ENCODE measurements around the gene TMEM94. TPM values are rescaled to one million over a fixed set of nuclear protein-coding genes. Genes with fewer than 3 reads are reported as not detected.

The TMEM94 gene
- total and polyA plus RNA-seq, 2 of the 8 experiments (the other 6 are each of a cell fraction or from before 2014, with no cell fraction given), result 54.8 to 69.9 TPM

- H4K8ac ChIP-seq (ENCODE audit: extremely low read depth, insufficient read depth, low read length), result peak overlapping the region; percentile 35; the same call in 1 of the 2 replicates
- H3K79me1 ChIP-seq (ENCODE audit: low read depth, low read length), result peaks cover 4% of the 10 kb centered on the region; the same call in 1 of the 2 replicates
- H3K4me1 ChIP-seq (replicated peaks in 1 of 4; ENCODE audit: control insufficient read depth in 3 of 4, insufficient read depth in 4 of 4, low read length in 3 of 4), result no peaks in the 10 kb centered on the region
- no peak overlapping the region for H4K91ac ChIP-seq (replicated peaks; ENCODE audit: insufficient read length, low read length)
- H3K36me3 ChIP-seq (ENCODE audit: control insufficient read depth in 2 of 4, insufficient read depth in 4 of 4, low read length in 3 of 4), result peaks cover 0 to 10% (median 4%) of the 10 kb centered on the region in 4 experiments; a peak in 5 of 8 replicates
- H3K4me2 ChIP-seq (ENCODE audit: insufficient read depth in 1 of 2, low read depth in 2 of 2, low read length in 2 of 2), result no peak overlapping the region
- no peak overlapping the region for H3K4me3 ChIP-seq (ENCODE audit: extremely low read depth in 1 of 4, insufficient read depth in 2 of 4, low read depth in 3 of 4, low read length in 4 of 4)
- DNase-seq (ENCODE audit: low read depth in 1 of 2, low spot score in 2 of 2), result no peak
- H4K20me1 ChIP-seq (replicated peaks in 1 of 2; ENCODE audit: control insufficient read depth in 1 of 2, insufficient read depth in 2 of 2, low read length in 2 of 2), result peaks cover 0 to 2% of the 10 kb centered on the region in 2 experiments
- TF ChIP-seq POLR2A (IDR thresholded peaks at IDR 0.05; ENCODE audit: control extremely low read depth in 1 of 2, low read depth in 2 of 2, low read length in 2 of 2), result no peak
- H3K79me2 ChIP-seq (ENCODE audit: control insufficient read depth in 1 of 2, insufficient read depth in 2 of 2, low read length in 2 of 2), result peaks cover 0 to 2% of the 10 kb centered on the region in 2 experiments; a peak in 1 of 4 replicates
- H2BK12ac ChIP-seq (ENCODE audit: low read depth, low read length), result no peak overlapping the region
- POLR2A ChIA-PET (ENCODE audit: partially characterized antibody), result interaction anchor here (0.8 to 2.7 kb wide), 2 partner anchors 11 to 13 kb away, joined by 3 to 10 read pairs; partner anchors contain the start of gene TMEM94
- H3K9me3 ChIP-seq (ENCODE audit: insufficient read depth in 2 of 2, low read depth in 1 of 2, low read length in 1 of 2), result no peaks in the 10 kb centered on the region
- CTCF ChIA-PET (ENCODE audit: partially characterized antibody), result interaction anchor here (0.6 to 1.9 kb wide), 7 partner anchors 8 to 179 kb away, joined by 3 to 6 read pairs (median 3); partner anchors contain the start of gene SLC25A19
- H2BK20ac ChIP-seq (ENCODE audit: low read length), result no peak overlapping the region
- H2BK120ac ChIP-seq (replicated peaks; ENCODE audit: low read depth, low read length), result no peak overlapping the region
- WGBS, 2 experiments (ENCODE audit: extremely low coverage in 1 of 2, insufficient coverage in 1 of 2, insufficient read length in 1 of 2, insufficient replicate concordance in 2 of 2, low coverage in 1 of 2, low lambda C conversion rate in 2 of 2, missing lambda C conversion rate in 1 of 2), result 88% methylated on average over 13 of the region's 13 CpGs; no CpG with 5 or more reads in 1 of the 2 experiments
- no peak overlapping the region for H3K56ac ChIP-seq (replicated peaks; ENCODE audit: insufficient read length, low read depth, low read length)
- no peak overlapping the region for H3K9ac ChIP-seq (replicated peaks in 1 of 4; ENCODE audit: extremely low read depth in 1 of 4, low read depth in 3 of 4, low read length in 3 of 4)
- no peak overlapping the region for H3K14ac ChIP-seq (ENCODE audit: insufficient read length)
- no peak for FAIRE-seq
- H2BK5ac ChIP-seq (ENCODE audit: low read depth, low read length), result no peak overlapping the region
- H3K18ac ChIP-seq (ENCODE audit: extremely low read depth, low read length), result no peak overlapping the region
- H3K27ac ChIP-seq (ENCODE audit: low read depth, low read length), result no peak overlapping the region
- H3K23ac ChIP-seq (ENCODE audit: insufficient read length), result no peak overlapping the region
- H3K4ac ChIP-seq (replicated peaks; ENCODE audit: insufficient read length, low read depth, low read length), result no peak overlapping the region
- no peak overlapping the region for H4K5ac ChIP-seq (ENCODE audit: insufficient read length, low read depth, low read length)
- no peaks in the 10 kb centered on the region for H3K23me2 ChIP-seq (ENCODE audit: low read depth, low read length)
- H2AFZ ChIP-seq (ENCODE audit: low read length), result no peak overlapping the region
- no peaks in the 10 kb centered on the region for H3K27me3 ChIP-seq (replicated peaks in 1 of 4; ENCODE audit: control insufficient read depth in 3 of 4, extremely low read depth in 1 of 4, insufficient read depth in 3 of 4, low read length in 3 of 4)
- H2BK15ac ChIP-seq (ENCODE audit: low read length), result no peak overlapping the region
- no peak overlapping the region for H2AK5ac ChIP-seq (ENCODE audit: low read depth, low read length)
Measured at GRCh38 chr17:75468779-75469373, 12.4 kb downstream of the TMEM94 start.

All from H1 (cell line).